ENCODE data around the gene MEDAG.

GRCh38 chr13:30906411-30907051, 460 bp downstream of the MEDAG start:
- TF ChIP-seq, protein P1, sequence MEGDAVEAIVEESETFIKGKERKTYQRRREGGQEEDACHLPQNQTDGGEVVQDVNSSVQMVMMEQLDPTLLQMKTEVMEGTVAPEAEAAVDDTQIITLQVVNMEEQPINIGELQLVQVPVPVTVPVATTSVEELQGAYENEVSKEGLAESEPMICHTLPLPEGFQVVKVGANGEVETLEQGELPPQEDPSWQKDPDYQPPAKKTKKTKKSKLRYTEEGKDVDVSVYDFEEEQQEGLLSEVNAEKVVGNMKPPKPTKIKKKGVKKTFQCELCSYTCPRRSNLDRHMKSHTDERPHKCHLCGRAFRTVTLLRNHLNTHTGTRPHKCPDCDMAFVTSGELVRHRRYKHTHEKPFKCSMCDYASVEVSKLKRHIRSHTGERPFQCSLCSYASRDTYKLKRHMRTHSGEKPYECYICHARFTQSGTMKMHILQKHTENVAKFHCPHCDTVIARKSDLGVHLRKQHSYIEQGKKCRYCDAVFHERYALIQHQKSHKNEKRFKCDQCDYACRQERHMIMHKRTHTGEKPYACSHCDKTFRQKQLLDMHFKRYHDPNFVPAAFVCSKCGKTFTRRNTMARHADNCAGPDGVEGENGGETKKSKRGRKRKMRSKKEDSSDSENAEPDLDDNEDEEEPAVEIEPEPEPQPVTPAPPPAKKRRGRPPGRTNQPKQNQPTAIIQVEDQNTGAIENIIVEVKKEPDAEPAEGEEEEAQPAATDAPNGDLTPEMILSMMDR (IDR thresholded peaks at IDR 0.05), result no peak
- TF ChIP-seq EZH2 (IDR thresholded peaks at IDR 0.05; ENCODE audit: borderline replicate concordance, insufficient read depth, low read depth, low read length, poor library complexity, severe bottlenecking), result no peak
